Prostate gland (tissue), 2 donors: ENCODE data around the gene TLR5. TPM values are rescaled to one million over a fixed set of nuclear protein-coding genes. Genes with fewer than 3 reads are reported as not detected.
"Not testable (repeated sequence)": the region's sequence is repeated elsewhere in the genome, so short reads cannot be mapped to it uniquely, and the experiment has no call there.

Experiments
- DNase-seq: peaks from one replicate; pipeline ENCODE4 v3.0.0-alpha.2; 2019; ENCODE audit warnings: low spot score
- H3K27ac ChIP-seq, 2 donors: fragments of 200-600 bp; sonication (generic); 2 replicates each; pipeline ENCODE4 v1.5.1; 2017 to 2019
- H3K27me3 ChIP-seq: fragments of 200-600 bp; sonication (generic); replicated peaks from 2 replicates; pipeline ENCODE4 v1.5.1; 2019; ENCODE audit not compliant: insufficient read depth
- H3K36me3 ChIP-seq, 2 donors: fragments of 200-600 bp; sonication (generic); 1 replicate in 1 of 2; 2 replicates in 1 of 2; pipeline versions ENCODE4 v1.5.1 to v1.8.1; 2017 to 2019
- H3K4me1 ChIP-seq: fragments of 200-600 bp; sonication (generic); replicated peaks from 2 replicates; pipeline ENCODE4 v1.5.1; 2019
- H3K4me3 ChIP-seq, 2 donors: fragments of 200-600 bp; sonication (generic); 2 replicates each; pipeline ENCODE4 v1.5.1; 2017 to 2019
- H3K9me3 ChIP-seq: fragments of 200-600 bp; sonication (generic); 2 replicates; pipeline ENCODE4 v1.5.1; 2017
- POLR2A ChIP-seq: fragments of 450-650 bp; IDR thresholded peaks from one replicate; pipeline ENCODE4 v1.6.1; 2016; ENCODE audit warnings: antibody characterized with exemption, mild to moderate bottlenecking
- POLR2AphosphoS5 ChIP-seq: sonication (generic); formaldehyde crosslinking; IDR thresholded peaks from one replicate; pipeline ENCODE4 v1.6.1; 2017; ENCODE audit warnings: antibody characterized with exemption
- WGBS: methylation state at CpG from one replicate; pipeline ENCODE4 v1.1.5; 2018; 5-methylcytosine and 5-hydroxymethylcytosine counted together
- intact Hi-C: fragments of 100-400 bp; cut with DNase I; formaldehyde crosslinking; loops from one replicate; pipeline ENCODE4 v1.14.2; 2022
- total RNA-seq, 2 donors: library from RNA; depleted of rRNA; stranded (reverse); fragments of >200 nt; gene quantifications; one replicate each; pipeline ENCODE4 v1.1.0, GENCODE V29; 2016
- TF ChIP-seq, protein P1 (sequence below), 4 experiments: fragments of 200-600 bp in 2 of 4; fragments of 450-650 bp in 2 of 4; sonication (generic) in 2 of 4; IDR thresholded peaks; 1 replicate in 3 of 4; 2 replicates in 1 of 4; pipeline ENCODE4 v1.5.1; 2016 to 2019; ENCODE audit warnings: antibody characterized with exemption in 4 of 4, mild to moderate bottlenecking in 2 of 4, moderate library complexity in 2 of 4

The TLR5 gene
- total RNA-seq, 2 donors from 2014 or later = 7.4 to 14.2 TPM

DNA sequence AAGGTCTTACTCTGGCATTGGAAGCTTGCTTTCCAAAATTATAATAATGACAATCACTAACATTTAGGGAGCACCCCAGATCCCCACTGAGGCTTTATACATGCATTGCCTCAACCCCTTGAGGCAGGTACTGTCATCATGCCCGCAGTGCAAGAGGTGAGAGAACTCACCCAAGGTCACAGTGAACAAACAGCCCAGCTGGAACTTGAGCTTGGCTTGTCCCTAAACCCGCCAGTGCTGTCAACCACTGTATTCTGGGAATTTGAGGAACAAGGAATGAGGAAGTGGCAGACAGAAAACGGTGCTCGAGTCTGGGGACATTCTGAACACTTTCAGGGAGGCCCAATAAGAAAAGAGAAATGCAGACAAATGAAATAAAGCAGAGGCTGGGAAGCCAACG, 34.6 kb upstream of the TLR5 start:
- no peak for DNase-seq
- 48% methylated on average over 5 of the region's 5 CpGs for WGBS

DNA sequence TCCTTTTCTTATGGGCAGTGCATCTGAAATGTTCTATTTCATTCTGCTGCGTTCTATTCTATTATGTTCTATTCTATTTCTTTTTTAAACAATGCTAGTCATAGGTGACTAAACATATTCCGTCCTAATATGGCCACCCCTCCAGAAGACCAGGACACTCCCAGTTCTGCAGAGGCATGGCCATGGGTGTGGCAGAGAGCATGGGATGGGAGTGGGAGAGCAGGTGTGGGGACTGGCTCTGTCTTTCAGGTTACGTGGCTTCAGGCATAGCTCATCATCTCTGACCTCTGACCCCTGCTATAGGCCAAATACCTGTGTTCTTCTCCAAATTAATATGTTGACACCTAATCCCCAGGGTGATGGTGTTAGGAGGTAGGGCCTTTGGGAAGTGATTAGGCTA, 33.4 kb upstream of the TLR5 start:
- Histone ChIP-seq H3K4me1 (no peaks in the 10 kb centered on the region), H3K27ac (no peak overlapping the region), H3K36me3 (no peaks in the 10 kb centered on the region), H3K27me3 (no peaks in the 10 kb centered on the region), H3K9me3 (no peaks in the 10 kb centered on the region), H3K4me3 (no peak overlapping the region)
- DNase-seq = no peak
- intact Hi-C loops = no loop called here
- WGBS = 97% methylated on average over 3 of the region's 3 CpGs
- TF ChIP-seq POLR2A (no peak), POLR2AphosphoS5 (no peak)
- TF ChIP-seq, protein P1, sequence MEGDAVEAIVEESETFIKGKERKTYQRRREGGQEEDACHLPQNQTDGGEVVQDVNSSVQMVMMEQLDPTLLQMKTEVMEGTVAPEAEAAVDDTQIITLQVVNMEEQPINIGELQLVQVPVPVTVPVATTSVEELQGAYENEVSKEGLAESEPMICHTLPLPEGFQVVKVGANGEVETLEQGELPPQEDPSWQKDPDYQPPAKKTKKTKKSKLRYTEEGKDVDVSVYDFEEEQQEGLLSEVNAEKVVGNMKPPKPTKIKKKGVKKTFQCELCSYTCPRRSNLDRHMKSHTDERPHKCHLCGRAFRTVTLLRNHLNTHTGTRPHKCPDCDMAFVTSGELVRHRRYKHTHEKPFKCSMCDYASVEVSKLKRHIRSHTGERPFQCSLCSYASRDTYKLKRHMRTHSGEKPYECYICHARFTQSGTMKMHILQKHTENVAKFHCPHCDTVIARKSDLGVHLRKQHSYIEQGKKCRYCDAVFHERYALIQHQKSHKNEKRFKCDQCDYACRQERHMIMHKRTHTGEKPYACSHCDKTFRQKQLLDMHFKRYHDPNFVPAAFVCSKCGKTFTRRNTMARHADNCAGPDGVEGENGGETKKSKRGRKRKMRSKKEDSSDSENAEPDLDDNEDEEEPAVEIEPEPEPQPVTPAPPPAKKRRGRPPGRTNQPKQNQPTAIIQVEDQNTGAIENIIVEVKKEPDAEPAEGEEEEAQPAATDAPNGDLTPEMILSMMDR (IDR thresholded peaks at IDR 0.05) = no peak

More for the DNA sequence above, 34.6 kb upstream of the TLR5 start:
- intact Hi-C loops = no loop called here
- Histone ChIP-seq H3K4me3 (no peak overlapping the region), H3K27ac (no peak overlapping the region), H3K36me3 (no peaks in the 10 kb centered on the region), H3K9me3 (no peaks in the 10 kb centered on the region), H3K4me1 (no peaks in the 10 kb centered on the region), H3K27me3 (no peaks in the 10 kb centered on the region)
- TF ChIP-seq POLR2AphosphoS5 (no peak), POLR2A (no peak)
- TF ChIP-seq, protein P1 (IDR thresholded peaks at IDR 0.05) = no peak

DNA sequence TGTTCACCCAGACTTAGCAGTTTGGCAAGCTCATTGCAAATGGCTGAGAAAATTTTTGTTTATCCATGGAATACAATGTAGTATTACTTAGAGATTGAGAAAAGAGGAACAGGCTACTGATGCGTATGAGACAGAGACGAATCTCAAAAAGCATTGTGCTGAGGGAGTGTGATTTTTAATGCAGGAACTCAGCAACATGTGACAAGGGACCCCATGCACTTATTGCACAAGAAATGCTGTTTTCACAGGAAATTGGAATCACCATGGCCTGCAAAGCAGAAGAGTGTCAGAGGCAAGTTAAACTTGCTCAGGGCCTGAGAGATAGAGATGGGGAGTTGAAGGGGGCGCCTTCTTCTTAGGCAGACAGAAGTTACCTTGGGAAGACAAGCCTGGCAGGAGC, 32.6 kb upstream of the TLR5 start:
- H3K36me3 ChIP-seq = no peaks in the 10 kb centered on the region
- no peak overlapping the region for H3K27ac ChIP-seq
- TF ChIP-seq POLR2AphosphoS5 = no peak
- TF ChIP-seq, protein P1 (IDR thresholded peaks at IDR 0.05) = no peak
- no peak for TF ChIP-seq POLR2A
- 74% methylated on average over 3 of the region's 3 CpGs for WGBS
- H3K4me1 ChIP-seq = no peaks in the 10 kb centered on the region
- intact Hi-C loops = no loop called here
- no peak for DNase-seq
- no peaks in the 10 kb centered on the region for H3K9me3 ChIP-seq
- H3K27me3 ChIP-seq = no peaks in the 10 kb centered on the region
- H3K4me3 ChIP-seq = no peak overlapping the region

DNA sequence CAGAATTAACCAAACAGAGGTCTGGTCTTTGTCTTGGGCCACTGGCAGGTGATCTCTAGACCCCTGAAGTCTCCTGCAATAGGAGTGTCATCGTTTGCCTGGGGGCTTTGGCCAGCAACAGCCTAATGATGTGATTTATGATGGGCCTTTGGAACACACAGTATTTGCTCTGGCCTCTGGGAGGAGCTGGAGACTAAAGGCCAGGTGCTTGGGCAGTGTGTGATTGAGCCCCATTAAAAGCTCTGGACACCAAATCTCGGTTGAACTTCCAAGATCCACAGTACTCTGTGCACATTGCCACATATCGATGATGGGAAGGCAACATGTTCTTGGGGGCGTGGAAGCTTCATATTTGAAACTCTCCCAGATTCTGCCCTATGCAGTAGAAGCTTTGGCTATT, 32.0 kb upstream of the TLR5 start:
- WGBS = 51% methylated on average over 4 of the region's 4 CpGs
- no peaks in the 10 kb centered on the region for H3K9me3 ChIP-seq
- no peak overlapping the region for H3K4me3 ChIP-seq
- TF ChIP-seq, protein P1 (IDR thresholded peaks at IDR 0.05) = peak in 3 of 4 experiments; percentile 16 to 23 (median 23)
- TF ChIP-seq POLR2AphosphoS5 (no peak), POLR2A (no peak)
- H3K4me1 ChIP-seq = no peaks in the 10 kb centered on the region
- no peak for DNase-seq
- no peaks in the 10 kb centered on the region for H3K27me3 ChIP-seq
- H3K36me3 ChIP-seq = no peaks in the 10 kb centered on the region
- H3K27ac ChIP-seq = no peak overlapping the region
- intact Hi-C loops = no loop called here

DNA sequence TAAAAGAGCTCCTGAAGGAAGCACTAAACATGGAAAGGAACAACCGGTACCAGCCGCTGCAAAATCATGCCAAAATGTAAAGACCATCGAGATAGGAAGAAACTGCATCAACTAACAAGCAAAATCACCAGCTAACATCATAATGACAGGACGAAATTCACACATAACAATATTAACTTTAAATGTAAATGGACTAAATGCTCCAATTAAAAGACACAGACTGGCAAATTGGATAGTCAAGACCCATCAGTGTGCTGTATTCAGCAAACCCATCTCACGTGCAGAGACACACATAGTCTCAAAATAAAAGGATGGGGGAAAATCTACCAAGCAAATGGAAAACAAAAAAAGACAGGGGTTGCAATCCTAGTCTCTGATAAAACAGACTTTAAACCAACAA, 26.4 kb upstream of the TLR5 start:
- H3K9me3 ChIP-seq, H3K27ac ChIP-seq, DNase-seq, H3K36me3 ChIP-seq, intact Hi-C loops, H3K4me1 ChIP-seq, H3K4me3 ChIP-seq, H3K27me3 ChIP-seq: not testable (repeated sequence)
- 96% methylated on average over 5 of the region's 5 CpGs for WGBS
